Measurements from ENCODE around the gene USF1.

GRCh38 chr1:161007369-161007768 lies 38.4 kb downstream of the USF1 start:
- no peak for TF ChIP-seq CTCF (conservative IDR thresholded peaks at IDR 0.05; ENCODE audit: low read length)
- no peak for TF ChIP-seq EZH2phosphoT487 (IDR thresholded peaks at IDR 0.05; ENCODE audit: borderline replicate concordance, low read depth, low read length)
